Endometrial microvascular endothelial cells (primary cell): ENCODE measurements around the gene GJC2. TPM values are rescaled to one million over a fixed set of nuclear protein-coding genes. Genes with fewer than 3 reads are reported as not detected.
"Not testable (repeated sequence)": the region's sequence is repeated elsewhere in the genome, so short reads cannot be mapped to it uniquely, and the experiment has no call there.

Experiments
- in situ Hi-C: cut with HindIII; loops from 2 replicates; pipeline ENCODE4 v1.10.0; 2017; ENCODE audit warnings: low sequenced_read_pairs, low pct_unique_long_range_greater_than_20kb; ENCODE audit errors: inconsistent ontology term
- total RNA-seq: library from RNA; depleted of rRNA; stranded (reverse); fragments of >200 nt; gene quantifications from one replicate; pipeline ENCODE4 v1.2.3, GENCODE V29; 2015; ENCODE audit errors: inconsistent ontology term

Gene GJC2
- total RNA-seq, 1 donor from 2014 or later = 0.28 TPM

DNA sequence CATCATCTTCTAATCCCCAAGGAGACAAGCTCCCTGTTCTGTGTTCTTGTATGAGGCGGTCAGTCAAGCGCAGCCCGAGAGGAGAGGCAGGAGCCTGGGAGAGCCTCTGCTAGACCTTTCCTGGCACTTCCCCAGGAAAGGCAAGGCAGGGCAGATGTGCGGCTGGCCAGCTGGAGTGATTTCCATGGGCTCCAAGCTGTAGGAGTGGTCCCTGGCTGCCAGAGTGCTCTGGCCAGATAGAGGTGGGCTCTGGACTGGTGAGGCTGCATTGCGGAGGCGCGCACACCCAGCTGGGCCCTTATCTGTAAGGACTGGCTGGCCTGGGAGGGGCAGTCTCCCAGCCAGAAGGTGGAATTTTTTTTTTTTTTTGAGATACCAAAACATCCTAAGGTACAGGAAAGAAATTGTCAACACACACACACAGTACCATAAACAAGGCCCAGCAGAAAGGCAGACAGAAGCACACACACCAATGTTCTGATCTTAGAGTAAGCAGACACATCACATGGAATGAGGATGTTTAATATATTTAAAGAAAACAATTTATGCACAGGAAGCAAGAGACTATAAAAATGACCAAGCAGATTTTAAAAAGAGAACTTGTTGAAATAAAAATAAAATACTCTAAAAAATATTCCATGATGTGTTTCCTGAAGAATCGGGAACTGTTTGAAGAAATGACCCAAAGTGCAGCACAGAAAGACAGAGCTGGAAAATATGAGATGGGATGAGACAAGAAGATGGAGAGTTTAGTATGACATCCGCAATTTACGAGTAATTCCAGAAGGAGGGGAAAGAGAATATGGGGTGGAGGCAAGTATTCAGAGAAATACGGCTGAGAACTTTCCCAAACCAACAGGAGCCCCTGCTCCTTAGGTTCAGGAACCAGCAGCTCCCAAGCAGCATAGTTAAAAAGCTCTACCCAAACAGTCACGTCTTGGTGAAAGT lies 29.3 kb downstream of the GJC2 start:
- in situ Hi-C loops = no loop called here

DNA sequence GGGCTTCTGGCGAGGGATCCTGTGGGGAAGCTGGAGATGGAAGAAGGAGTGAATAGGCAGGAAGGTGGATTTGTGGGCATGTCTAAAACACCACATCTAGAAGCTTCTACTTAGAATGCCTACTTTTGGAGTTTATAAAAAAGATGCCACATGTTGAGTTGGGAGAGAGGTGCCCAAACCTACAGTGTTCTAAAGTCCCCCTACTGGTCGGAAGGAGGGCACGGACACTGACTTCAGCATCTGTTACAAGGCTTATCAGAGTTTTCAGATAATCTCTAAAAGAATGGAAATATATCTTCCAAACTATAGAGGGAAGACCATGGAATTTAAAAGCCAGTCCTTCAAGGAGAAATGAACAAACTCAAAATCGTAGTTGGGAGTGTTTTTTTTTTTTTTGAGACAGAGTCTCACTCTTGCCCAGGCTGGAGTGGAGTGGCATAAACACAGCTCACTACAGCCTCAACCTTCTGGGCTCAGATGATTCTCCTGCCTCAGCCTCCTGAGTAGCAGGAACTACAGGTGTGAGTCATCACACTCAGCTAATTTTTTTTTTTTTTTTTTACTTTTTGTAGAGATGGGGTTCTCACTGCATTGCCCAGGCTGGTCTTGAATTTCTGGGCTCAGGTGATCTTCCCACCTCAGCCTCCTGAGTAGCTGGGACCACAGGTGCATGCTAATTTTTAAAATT lies 30.7 kb downstream of the GJC2 start:
- in situ Hi-C loops = no loop called here

DNA sequence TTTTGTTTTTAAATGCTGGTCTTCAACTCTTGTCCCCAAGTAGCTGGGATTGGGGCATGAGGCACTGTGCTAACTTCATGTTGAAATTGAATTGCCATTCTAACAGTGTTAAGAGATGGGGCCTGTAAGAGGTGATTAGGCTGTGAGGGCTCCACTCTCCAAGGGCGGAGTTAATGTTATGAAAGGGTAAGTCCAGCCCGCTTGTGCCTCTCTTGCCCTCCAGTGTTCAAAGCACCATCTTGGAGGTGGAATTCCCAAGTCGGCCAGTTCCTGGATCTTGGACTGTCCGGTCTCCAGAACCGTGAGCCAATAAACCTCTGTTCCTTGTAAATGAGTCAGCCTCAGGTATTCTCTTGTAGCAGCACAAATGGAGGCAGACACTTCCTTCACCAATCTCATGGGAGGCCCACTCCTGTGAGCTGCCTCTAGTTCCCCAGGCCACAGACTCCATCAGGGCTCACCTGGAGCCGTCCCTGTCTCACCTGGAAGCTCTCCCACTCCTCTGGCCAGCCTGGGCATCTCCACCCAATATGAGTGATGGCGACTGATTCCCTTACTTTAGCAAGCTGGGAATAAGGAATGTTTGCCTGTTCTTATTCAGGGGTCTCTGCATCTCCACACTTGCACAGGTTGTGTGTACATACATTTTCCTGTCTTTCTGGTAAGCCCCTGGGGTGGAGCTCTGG lies 31.4 kb downstream of the GJC2 start:
- in situ Hi-C loops = no loop called here

DNA sequence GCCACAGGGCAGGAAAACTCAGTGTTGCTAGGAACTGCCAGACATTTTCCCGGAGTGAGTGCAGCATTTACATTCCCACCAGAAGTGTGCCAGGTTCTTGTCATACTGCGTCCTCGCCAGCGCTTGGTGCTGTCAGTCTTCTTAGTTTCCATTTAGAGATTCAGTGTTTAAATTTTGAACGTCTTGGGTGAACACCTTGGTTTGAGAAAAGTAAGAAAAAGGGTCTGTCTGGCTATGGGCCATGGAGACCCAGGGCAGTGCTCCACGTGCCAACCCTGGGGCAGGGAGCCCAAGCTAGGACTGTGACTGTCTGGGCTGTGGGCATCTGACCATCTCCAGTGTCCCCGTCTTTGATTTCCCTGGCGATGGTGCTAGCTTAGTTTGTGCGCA lies 31.9 kb downstream of the GJC2 start:
- in situ Hi-C loops = no loop called here

DNA sequence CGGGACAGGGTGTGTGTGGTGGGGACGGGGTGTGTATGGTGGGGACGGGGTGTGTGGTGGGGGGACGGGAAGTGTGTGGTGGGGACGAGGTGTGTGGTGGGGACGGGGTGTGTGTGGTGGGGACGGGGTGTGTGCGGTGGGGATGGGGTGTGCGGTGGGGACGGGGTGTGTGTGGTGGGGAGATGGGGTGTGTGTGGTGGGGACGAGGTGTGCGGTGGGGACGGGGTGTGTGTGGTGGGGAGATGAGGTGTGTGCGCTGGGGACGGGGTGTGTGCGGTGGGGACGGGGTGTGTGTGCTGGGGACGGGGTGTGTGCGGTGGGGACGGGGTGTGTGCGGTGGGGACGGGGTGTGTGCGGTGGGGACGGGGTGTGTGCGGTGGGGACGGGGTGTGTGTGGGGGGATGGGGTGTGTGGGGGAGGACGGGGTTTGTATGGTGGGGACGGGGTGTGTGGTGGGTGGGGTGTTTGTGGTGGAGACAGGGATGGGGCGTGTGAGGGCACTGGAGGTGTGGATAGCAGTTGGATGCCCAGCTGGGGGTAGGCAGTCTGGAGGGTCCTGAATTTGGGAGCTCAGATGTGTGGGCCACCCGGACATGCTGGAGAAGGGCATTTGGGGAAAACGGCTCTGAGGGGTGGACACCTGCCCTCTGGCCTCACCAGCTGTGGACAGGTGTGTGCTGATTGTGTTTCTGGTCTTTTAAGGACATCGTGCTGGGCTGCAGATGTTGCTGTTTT lies 32.7 kb downstream of the GJC2 start:
- in situ Hi-C loops = no loop called here

DNA sequence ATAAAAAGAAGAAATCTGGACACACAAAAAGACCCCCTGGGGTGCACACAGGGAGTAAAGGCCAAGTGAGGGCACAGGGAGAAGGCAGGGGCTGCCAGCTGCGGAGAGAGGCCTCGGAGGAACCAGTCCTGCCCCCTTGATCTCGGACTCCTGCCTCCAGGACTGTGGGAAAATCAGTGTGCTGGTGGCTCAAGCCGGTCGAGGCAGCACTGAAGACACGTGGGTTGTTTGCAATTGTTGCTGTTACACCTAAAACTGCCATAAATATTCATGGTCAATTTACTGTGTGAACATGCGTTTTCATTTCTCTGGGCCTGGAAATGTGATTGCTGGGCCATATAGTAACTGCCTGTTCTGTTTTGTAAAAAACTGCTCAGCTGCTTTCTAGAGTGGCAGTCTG lies 34.4 kb downstream of the GJC2 start:
- in situ Hi-C loops = no loop called here

DNA sequence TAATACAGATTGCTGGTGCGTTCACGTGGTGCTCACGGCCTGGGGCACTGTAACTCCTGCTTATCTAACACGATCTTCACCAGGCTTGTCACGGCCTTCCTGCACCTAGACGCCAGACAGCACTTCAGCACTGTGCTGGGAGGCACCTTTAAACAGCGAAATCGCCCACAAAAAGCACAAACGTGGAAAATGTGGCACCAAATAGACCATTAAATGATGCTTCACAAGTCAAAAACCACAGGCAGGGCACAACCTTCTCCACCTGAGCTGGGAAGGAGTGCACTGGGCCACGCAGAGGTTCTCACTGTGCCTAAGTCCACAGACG lies 35.9 kb downstream of the GJC2 start:
- in situ Hi-C loops = no loop called here

DNA sequence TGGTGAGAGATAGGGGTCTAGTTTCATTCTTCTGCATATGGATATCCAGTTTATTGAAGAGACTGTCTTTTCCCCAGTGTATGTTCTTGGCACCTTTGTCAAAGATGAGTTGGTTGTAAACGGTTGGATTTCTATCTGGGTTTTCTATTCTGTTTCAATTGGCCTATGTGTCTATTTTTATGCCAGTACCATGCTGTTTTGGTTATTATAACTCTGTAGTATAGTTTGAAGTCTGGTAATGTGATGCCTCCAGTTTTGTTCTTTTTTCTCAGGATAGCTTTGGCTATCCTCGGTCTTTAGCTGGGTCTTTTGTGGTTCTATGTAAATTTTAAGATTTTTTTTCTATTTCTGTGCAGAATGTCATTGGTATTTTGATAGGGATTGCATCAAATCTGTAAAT lies 38.5 kb downstream of the GJC2 start:
- in situ Hi-C loops = not testable (repeated sequence)

DNA sequence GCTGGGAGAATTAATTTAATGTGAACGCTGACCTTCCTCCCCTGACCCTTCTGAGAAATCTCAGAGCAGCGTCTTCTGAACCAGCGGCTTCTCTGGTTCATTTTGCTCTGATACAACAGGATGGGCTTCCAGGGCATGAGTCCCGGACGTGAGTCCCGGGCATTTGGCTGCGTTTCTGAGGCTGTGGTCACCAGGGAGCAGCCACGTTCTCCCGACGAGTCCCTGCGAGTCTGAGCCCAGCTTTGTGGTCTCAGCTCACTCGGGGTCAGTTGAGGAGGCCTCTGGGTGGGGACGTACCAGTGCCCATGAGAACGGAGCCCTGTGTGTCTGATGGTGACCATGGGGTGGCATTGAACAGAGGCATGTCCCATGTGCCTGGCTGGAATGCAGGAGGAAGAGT lies 40.5 kb downstream of the GJC2 start:
- in situ Hi-C loops = no loop called here

DNA sequence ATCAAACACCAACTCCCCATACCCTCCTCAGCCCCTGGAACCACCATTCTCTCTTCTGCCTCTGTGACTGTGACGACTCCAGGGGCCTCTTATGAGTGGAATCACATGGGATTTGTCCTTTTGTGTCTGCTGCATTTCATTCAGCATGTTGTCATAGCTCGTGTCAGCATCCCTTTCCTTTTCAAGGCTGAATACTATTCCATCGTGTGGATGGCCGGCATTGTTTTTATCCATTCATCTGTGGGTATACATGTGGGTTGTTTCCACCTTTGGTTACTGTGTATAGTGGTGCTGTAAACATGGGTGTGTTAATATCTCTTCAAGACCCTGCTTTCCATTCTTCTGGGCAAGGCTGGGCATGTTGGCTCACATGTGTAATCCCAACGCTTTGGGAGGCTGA lies 41.0 kb downstream of the GJC2 start:
- in situ Hi-C loops = no loop called here

DNA sequence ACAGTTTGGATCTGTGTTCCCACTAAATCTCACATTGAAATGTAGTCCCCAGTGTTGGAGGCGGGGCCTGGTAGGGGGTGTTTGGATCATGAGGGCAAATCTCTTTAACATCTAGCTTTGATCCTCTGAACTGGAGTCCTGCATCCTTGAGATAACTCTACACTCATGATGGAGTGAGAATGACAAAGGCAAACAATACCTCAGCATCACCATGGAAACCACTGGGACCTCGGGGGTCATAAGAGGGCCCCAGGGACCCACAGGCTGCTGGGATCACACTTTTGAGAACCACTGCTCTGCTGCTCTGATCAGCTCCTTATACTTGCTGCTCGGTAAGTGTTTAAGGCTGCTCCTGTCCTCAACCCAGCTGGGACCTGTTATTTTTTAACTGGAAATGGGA lies 44.7 kb downstream of the GJC2 start:
- in situ Hi-C loops = no loop called here

DNA sequence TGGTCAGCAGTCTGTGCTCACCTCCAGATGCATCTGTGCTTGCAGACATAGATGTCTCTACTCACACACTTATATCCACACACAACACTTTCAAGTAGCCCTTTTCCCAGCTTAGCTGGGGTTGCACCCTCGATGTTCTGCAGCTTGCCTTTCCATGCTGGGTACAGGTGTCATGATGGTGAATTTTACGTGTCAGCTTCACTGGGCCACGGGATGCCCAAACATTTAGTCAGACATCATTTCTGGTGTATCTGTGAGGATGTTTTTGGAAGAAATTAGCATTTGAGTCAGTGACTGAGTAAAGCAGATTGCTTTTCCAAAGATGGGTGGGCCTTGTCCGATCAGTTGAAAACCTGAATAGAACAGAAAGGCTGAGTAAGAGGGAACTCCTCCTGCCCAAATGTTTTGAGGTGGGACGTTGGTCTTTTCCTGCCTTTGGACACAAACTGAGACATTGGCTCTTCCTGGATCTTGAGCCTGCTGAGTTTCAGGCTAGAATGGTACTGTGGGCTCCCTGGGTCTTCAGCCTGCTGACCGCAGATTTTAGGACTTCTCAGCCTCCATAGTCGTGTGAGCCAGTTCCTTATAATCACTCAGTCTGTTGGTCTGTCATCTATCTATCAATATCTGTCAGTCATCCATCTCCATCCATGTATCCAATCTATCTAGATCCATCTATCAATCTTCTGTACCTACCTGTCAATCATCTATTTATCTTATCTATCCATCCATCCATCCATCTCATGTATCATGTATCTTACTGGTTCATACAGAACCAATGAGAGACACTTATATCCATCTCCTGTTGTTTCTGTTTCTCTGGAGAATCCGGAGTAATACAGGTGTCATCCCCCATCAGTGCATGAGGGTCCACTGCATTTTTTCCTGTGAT lies 45.4 kb downstream of the GJC2 start:
- in situ Hi-C loops = no loop called here

DNA sequence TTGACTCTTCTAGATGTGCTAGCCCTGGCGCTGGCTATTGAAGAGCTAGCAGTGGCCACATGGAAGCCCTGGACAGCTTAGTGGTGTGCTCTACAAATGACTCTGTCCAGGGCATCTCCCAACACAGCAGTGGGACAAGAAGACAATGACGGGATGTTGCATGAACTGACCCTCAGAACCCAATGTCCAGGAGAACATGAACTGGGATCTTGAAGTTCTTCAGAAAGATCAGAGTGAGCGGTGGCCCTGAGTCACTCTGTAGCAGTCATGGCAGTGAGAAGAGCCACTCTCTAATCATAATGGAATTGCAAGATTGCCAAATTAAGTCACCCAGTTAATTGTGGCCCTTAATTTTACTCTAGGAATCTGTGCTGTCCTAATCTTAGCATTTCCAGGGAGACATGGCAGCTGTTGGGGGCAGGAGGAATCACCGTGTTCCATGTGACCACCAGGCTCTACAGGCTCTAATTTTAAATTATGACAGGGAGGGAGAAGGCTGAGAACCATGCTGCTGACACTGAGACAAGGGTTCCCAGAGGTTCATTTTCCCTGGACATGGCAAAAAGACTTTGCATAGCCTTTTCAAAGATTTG lies 47.9 kb downstream of the GJC2 start:
- in situ Hi-C loops = no loop called here

DNA sequence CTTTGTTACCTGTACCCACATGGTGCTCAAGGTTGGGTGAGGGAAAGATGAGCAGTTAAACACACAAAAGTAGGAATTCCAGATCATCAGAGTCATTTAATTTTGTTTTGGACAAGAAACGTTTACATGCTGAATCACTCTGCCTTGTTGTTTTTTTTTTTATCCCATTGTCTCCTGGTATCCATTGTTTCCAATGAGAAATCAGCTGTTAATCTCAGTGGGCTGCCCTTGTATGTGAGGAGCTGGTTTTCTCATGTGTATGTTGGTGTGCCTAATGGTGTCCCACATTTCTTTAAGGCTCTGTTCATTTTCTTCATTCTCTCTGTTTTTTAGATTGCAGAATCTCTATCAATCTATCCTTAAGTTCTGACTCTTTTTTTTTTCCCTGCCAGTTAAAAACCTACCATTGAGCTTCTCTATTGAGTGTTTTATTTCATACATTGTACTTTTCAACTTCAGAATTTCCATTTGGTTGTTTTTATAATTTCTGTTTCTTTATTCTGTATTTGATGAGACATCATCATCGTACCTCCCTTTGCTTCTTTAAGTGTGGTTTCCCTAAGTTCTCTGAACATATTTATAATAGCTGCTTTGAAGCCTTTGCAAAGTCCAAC lies 49.4 kb downstream of the GJC2 start:
- in situ Hi-C loops = no loop called here

DNA sequence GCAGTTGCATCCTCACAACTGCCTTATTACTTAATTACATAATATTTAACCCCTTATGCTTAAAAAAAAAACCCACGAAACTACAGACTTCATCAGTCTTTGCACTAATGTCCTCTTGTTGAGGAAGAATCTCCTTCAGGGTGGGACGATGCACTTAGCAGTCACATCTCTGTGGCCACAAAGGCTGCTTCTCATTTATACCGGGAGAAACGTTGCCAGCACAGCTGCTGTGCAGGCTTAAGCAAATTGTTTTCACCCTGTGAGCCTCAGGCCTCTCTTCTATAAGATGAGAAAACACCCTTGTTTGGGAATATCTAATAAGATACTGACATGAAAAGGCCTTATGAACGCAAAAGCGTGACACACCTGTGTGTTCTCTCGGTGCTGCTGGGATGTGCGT lies 55.2 kb downstream of the GJC2 start:
- in situ Hi-C loops = no loop called here

DNA sequence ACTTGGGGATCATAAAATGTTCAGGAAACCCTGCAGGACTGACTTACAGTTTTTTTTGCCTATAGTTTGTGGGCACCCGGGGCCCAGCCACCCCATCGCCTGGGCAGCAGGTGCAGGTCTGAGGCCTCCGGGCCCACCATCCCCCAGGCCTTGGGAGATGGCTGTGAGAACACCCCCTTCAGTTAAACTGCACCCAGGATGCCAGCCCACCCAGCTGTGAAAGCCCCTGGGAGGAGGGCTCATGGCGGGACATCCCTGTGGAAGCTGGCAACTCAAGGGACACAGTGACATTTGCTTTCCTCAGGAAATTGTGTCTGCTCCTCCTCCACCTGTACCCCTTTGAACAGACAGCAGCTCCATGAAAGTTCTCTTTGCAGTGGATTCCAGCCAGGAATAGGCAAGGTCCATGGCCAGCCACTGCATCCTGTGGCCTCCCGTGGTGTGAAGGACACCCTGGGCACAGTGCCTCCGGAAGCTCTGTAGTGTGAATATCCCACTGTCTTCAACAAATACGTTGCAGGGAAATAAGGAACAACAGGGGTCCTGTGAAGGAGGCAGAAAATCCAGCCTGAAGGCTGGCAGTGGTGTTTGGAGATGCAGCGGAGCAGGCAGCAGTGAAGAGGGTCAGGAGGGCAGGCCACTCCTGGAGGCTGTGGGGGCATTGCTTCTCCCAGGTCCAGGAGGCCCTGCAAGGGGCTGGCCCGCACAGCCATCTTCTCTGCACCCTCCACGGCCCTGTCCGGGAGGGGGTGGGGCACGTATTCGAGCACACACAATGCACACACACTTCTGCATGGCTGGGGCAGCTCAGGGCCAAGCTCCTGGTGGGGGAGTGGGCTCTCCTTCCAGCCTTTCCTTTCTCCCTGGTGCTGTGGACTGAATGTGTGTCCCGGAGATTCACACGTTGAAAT lies 56.1 kb downstream of the GJC2 start:
- in situ Hi-C loops = no loop called here
